ENCODE measurements around the gene ATG14. TPM values are rescaled to one million over a fixed set of nuclear protein-coding genes. Genes with fewer than 3 reads are reported as not detected.
"Not testable (repeated sequence)": the region's sequence is repeated elsewhere in the genome, so short reads cannot be mapped to it uniquely, and the experiment has no call there.

ATG14 gene
- total RNA-seq, 1 experiment from 2014 or later: 23.0 TPM

- in situ Hi-C loops (cut with HindIII; ENCODE audit: low pct_unique_long_range_greater_than_20kb, low sequenced_read_pairs): no loop called here
Measured at GRCh38 chr14:55404173-55404854, 7.3 kb downstream of the ATG14 start.

GRCh38 chr14:55401751-55402150, 9.9 kb downstream of the ATG14 start:
- in situ Hi-C loops (cut with HindIII; ENCODE audit: low pct_unique_long_range_greater_than_20kb, low sequenced_read_pairs): no loop called here
- DNase-seq (ENCODE audit: low read depth, low spot score): no peak

More at GRCh38 chr14:55404173-55404854, 7.3 kb downstream of the ATG14 start:
- no peak for DNase-seq (ENCODE audit: low read depth, low spot score)

GRCh38 chr14:55399852-55400251, 11.8 kb downstream of the ATG14 start:
- in situ Hi-C loops (cut with HindIII; ENCODE audit: low pct_unique_long_range_greater_than_20kb, low sequenced_read_pairs): no loop called here
- no peak for DNase-seq (ENCODE audit: low read depth, low spot score)

- no peak for DNase-seq (ENCODE audit: low read depth, low spot score)
Measured at GRCh38 chr14:55399183-55399582, 12.4 kb downstream of the ATG14 start.

GRCh38 chr14:55398679-55399078, 13.0 kb downstream of the ATG14 start:
- in situ Hi-C loops (cut with HindIII; ENCODE audit: low pct_unique_long_range_greater_than_20kb, low sequenced_read_pairs): no loop called here
- peak; percentile 62 for DNase-seq (ENCODE audit: low read depth, low spot score)

More at GRCh38 chr14:55399183-55399582, 12.4 kb downstream of the ATG14 start:
- in situ Hi-C loops (cut with HindIII; ENCODE audit: low pct_unique_long_range_greater_than_20kb, low sequenced_read_pairs): no loop called here

GRCh38 chr14:55389330-55389729, 22.3 kb downstream of the ATG14 start:
- in situ Hi-C loops (cut with HindIII; ENCODE audit: low pct_unique_long_range_greater_than_20kb, low sequenced_read_pairs): no loop called here
- DNase-seq (ENCODE audit: low read depth, low spot score): peak; percentile 96

- in situ Hi-C loops (cut with HindIII; ENCODE audit: low pct_unique_long_range_greater_than_20kb, low sequenced_read_pairs): no loop called here
- DNase-seq (ENCODE audit: low read depth, low spot score): no peak
Measured at GRCh38 chr14:55388160-55388559, 23.5 kb downstream of the ATG14 start.

GRCh38 chr14:55387121-55387520, 24.5 kb downstream of the ATG14 start:
- no peak for DNase-seq (ENCODE audit: low read depth, low spot score)
- in situ Hi-C loops (cut with HindIII; ENCODE audit: low pct_unique_long_range_greater_than_20kb, low sequenced_read_pairs): no loop called here

GRCh38 chr14:55386037-55386808, 25.4 kb downstream of the ATG14 start:
- no peak for DNase-seq (ENCODE audit: low read depth, low spot score)
- in situ Hi-C loops (cut with HindIII; ENCODE audit: low pct_unique_long_range_greater_than_20kb, low sequenced_read_pairs): no loop called here

- in situ Hi-C loops (cut with HindIII; ENCODE audit: low pct_unique_long_range_greater_than_20kb, low sequenced_read_pairs): no loop called here
- DNase-seq (ENCODE audit: low read depth, low spot score): no peak
Measured at GRCh38 chr14:55384536-55384935, 27.1 kb downstream of the ATG14 start.

GRCh38 chr14:55383541-55384140, 28.0 kb downstream of the ATG14 start:
- no peak for DNase-seq (ENCODE audit: low read depth, low spot score)
- in situ Hi-C loops (cut with HindIII; ENCODE audit: low pct_unique_long_range_greater_than_20kb, low sequenced_read_pairs): no loop called here

GRCh38 chr14:55383056-55383466, 28.6 kb downstream of the ATG14 start:
- DNase-seq (ENCODE audit: low read depth, low spot score); in situ Hi-C loops (cut with HindIII; ENCODE audit: low pct_unique_long_range_greater_than_20kb, low sequenced_read_pairs): not testable (repeated sequence)

GRCh38 chr14:55382483-55382882, 29.1 kb downstream of the ATG14 start:
- no peak for DNase-seq (ENCODE audit: low read depth, low spot score)

GRCh38 chr14:55381561-55381960, 30.1 kb downstream of the ATG14 start:
- in situ Hi-C loops (cut with HindIII; ENCODE audit: low pct_unique_long_range_greater_than_20kb, low sequenced_read_pairs): no loop called here
- no peak for DNase-seq (ENCODE audit: low read depth, low spot score)

More at GRCh38 chr14:55382483-55382882, 29.1 kb downstream of the ATG14 start:
- in situ Hi-C loops (cut with HindIII; ENCODE audit: low pct_unique_long_range_greater_than_20kb, low sequenced_read_pairs): no loop called here

GRCh38 chr14:55381040-55381439, 30.6 kb downstream of the ATG14 start:
- DNase-seq (ENCODE audit: low read depth, low spot score): no peak
- in situ Hi-C loops (cut with HindIII; ENCODE audit: low pct_unique_long_range_greater_than_20kb, low sequenced_read_pairs): no loop called here

GRCh38 chr14:55377236-55377635, 34.4 kb downstream of the ATG14 start:
- in situ Hi-C loops (cut with HindIII; ENCODE audit: low pct_unique_long_range_greater_than_20kb, low sequenced_read_pairs): no loop called here
- peak; percentile 37 for DNase-seq (ENCODE audit: low read depth, low spot score)

GRCh38 chr14:55374771-55375170, 36.9 kb downstream of the ATG14 start:
- in situ Hi-C loops (cut with HindIII; ENCODE audit: low pct_unique_long_range_greater_than_20kb, low sequenced_read_pairs): no loop called here
- no peak for DNase-seq (ENCODE audit: low read depth, low spot score)

Measured in SK-MEL-5 (cell line).